Measurements from ENCODE around the gene RSPH9.

The RSPH9 gene

GRCh38 chr6:43644940-43645612 lies at the start of gene RSPH9:
Gene RSPH9 (plus strand): TSS chr6:43645036. CDS start chr6:43645099, 63 bp downstream.
- FAIRE-seq, result no peak

GRCh38 chr6:43600595-43600994 lies 44.2 kb upstream of the RSPH9 start:
- no peak for FAIRE-seq

- no peak for FAIRE-seq
These were observed 40.7 kb upstream of the RSPH9 start for GRCh38 chr6:43604174-43604573.

- no peak for FAIRE-seq
These were observed 38.8 kb upstream of the RSPH9 start for GRCh38 chr6:43606019-43606418.

GRCh38 chr6:43608310-43608763 lies 36.5 kb upstream of the RSPH9 start:
- peak; percentile 52 for FAIRE-seq

GRCh38 chr6:43608807-43609206 lies 36.0 kb upstream of the RSPH9 start:
- no peak for FAIRE-seq

- FAIRE-seq, result no peak
These were observed 35.4 kb upstream of the RSPH9 start for GRCh38 chr6:43609402-43609801.

- no peak for FAIRE-seq
These were observed 34.4 kb upstream of the RSPH9 start for GRCh38 chr6:43610431-43610830.

GRCh38 chr6:43613721-43614395 lies 31.0 kb upstream of the RSPH9 start:
- no peak for FAIRE-seq

GRCh38 chr6:43614396-43614730 lies 30.5 kb upstream of the RSPH9 start:
- no peak for FAIRE-seq

- no peak for FAIRE-seq
These were observed 27.9 kb upstream of the RSPH9 start for GRCh38 chr6:43616725-43617472.

- FAIRE-seq, result no peak
These were observed 23.6 kb upstream of the RSPH9 start for GRCh38 chr6:43621078-43621835.

- no peak for FAIRE-seq
These were observed 23.0 kb upstream of the RSPH9 start for GRCh38 chr6:43621836-43622180.

- no peak for FAIRE-seq
These were observed 22.3 kb upstream of the RSPH9 start for GRCh38 chr6:43622541-43622940.

- FAIRE-seq, result no peak
These were observed 20.7 kb upstream of the RSPH9 start for GRCh38 chr6:43623880-43624785.

- no peak for FAIRE-seq
These were observed 20.0 kb upstream of the RSPH9 start for GRCh38 chr6:43624786-43625288.

GRCh38 chr6:43625393-43625992 lies 19.3 kb upstream of the RSPH9 start:
- FAIRE-seq, result no peak

- FAIRE-seq, result no peak
These were observed 17.6 kb upstream of the RSPH9 start for GRCh38 chr6:43627008-43627825.

GRCh38 chr6:43628393-43629103 lies 16.3 kb upstream of the RSPH9 start:
- no peak for FAIRE-seq

- peak; percentile 92 for FAIRE-seq
These were observed 15.7 kb upstream of the RSPH9 start, which contains the start of gene GTPBP2 for GRCh38 chr6:43629104-43629504. Gene GTPBP2 (minus strand): TSS chr6:43629264. CDS start chr6:43629162, 102 bp downstream.
